ENCODE measurements around the gene NTMT2. TPM values are rescaled to one million over a fixed set of nuclear protein-coding genes. Genes with fewer than 3 reads are reported as not detected.

Gene NTMT2
- total and polyA plus RNA-seq, 2 donors, result not detected

DNA sequence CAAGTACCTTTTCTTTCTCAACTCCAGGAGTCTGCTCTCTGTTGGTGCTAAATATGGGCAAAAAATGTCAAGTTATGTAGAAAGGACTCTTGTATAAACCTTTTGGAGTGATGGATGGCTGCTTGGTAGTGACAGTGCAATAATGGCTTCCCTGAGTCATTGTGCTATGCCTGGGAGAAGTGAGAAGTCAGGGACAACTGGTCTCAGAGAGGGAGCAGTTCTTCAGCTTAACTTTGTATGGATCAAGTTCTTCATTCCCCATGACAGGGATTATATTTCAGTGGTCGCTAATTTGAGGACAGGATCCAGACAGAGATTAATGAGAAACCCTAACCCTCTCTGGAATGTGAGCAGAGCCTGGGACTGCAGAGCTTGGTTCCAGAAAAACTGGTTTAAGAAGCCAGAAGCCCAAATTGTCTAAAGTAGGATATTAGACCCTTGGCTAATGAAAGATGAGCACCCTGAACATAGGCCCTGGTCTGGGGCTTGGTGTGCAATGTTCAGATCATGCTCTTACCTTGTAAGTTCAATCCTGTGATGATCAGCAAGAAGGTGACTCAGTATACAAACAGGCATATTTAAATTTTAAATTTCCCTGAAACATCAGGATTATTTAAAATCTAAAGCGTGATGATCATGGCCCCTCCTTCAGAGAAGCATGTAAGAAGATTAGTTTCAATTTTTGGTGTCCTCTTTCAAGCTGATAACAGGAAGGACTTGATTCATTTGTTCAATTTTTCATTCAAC, 50.9 kb downstream of the NTMT2 start:
- Histone ChIP-seq H3K27me3 (ENCODE audit: control insufficient read depth in 2 of 2, insufficient read depth in 1 of 2, low read length in 1 of 2) (no peaks in the 10 kb centered on the region), H3K4me3 (ENCODE audit: low read length in 2 of 2) (no peak overlapping the region), H3K27ac (ENCODE audit: low read depth in 1 of 2, low read length in 1 of 2) (no peak overlapping the region), H3K4me1 (ENCODE audit: control insufficient read depth in 2 of 2, insufficient read depth in 2 of 2, low read length in 2 of 2) (no peaks in the 10 kb centered on the region), H3K9me3 (ENCODE audit: control insufficient read depth in 2 of 2, insufficient read depth in 1 of 2, low read length in 1 of 2) (peaks cover 0 to 3% of the 10 kb centered on the region in 2 donors), H3K36me3 (ENCODE audit: control insufficient read depth in 2 of 2, insufficient read depth in 2 of 2, low read length in 1 of 2) (no peaks in the 10 kb centered on the region)
- no peak for DNase-seq (ENCODE audit: low read depth in 6 of 9, low spot score in 9 of 9)
- WGBS, result 85% methylated on average over 2 of the region's 2 CpGs

DNA sequence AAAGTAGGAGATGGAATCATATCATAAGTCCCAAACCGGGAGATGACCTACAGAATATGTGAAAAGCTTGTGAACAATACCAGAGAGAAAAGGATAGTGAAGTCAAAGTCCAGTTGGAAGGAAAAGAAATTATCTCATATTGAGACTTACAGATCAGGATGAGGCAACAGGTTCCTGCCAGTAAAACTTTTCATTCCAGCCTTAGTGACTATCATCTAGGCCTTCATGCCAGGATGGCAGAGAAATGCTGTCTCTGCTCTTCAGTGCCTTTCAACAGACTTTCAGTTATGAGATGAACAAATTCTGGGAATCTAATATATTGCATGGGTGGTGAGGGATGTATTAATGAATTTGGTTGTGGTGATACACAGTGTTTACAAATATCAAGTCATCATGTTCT, 52.3 kb downstream of the NTMT2 start:
- no peaks in the 10 kb centered on the region for H3K36me3 ChIP-seq (ENCODE audit: control insufficient read depth in 2 of 2, insufficient read depth in 2 of 2, low read length in 1 of 2)
- no peaks in the 10 kb centered on the region for H3K4me1 ChIP-seq (ENCODE audit: control insufficient read depth in 2 of 2, insufficient read depth in 2 of 2, low read length in 2 of 2)
- H3K27me3 ChIP-seq (ENCODE audit: control insufficient read depth in 2 of 2, insufficient read depth in 1 of 2, low read length in 1 of 2), result no peaks in the 10 kb centered on the region
- H3K9me3 ChIP-seq (ENCODE audit: control insufficient read depth in 2 of 2, insufficient read depth in 1 of 2, low read length in 1 of 2), result no peaks in the 10 kb centered on the region
- H3K4me3 ChIP-seq (ENCODE audit: low read length in 2 of 2), result no peak overlapping the region
- WGBS, result 92% methylated on average over 1 of the region's 1 CpG
- DNase-seq (ENCODE audit: low read depth in 6 of 9, low spot score in 9 of 9), result no peak
- no peak overlapping the region for H3K27ac ChIP-seq (ENCODE audit: low read depth in 1 of 2, low read length in 1 of 2)

GRCh38 chr1:170198584-170198983, 52.8 kb downstream of the NTMT2 start:
- no peak for DNase-seq (ENCODE audit: low read depth in 6 of 9, low spot score in 9 of 9)
- no peak overlapping the region for H3K4me3 ChIP-seq (ENCODE audit: low read length in 2 of 2)
- H3K9me3 ChIP-seq (ENCODE audit: control insufficient read depth in 2 of 2, insufficient read depth in 1 of 2, low read length in 1 of 2), result no peaks in the 10 kb centered on the region
- H3K27me3 ChIP-seq (ENCODE audit: control insufficient read depth in 2 of 2, insufficient read depth in 1 of 2, low read length in 1 of 2), result no peaks in the 10 kb centered on the region
- H3K4me1 ChIP-seq (ENCODE audit: control insufficient read depth in 2 of 2, insufficient read depth in 2 of 2, low read length in 2 of 2), result no peaks in the 10 kb centered on the region
- no peak overlapping the region for H3K27ac ChIP-seq (ENCODE audit: low read depth in 1 of 2, low read length in 1 of 2)
- H3K36me3 ChIP-seq (ENCODE audit: control insufficient read depth in 2 of 2, insufficient read depth in 2 of 2, low read length in 1 of 2), result no peaks in the 10 kb centered on the region

- H3K27ac ChIP-seq (ENCODE audit: low read depth in 1 of 2, low read length in 1 of 2), result no peak overlapping the region
- no peaks in the 10 kb centered on the region for H3K9me3 ChIP-seq (ENCODE audit: control insufficient read depth in 2 of 2, insufficient read depth in 1 of 2, low read length in 1 of 2)
- H3K4me1 ChIP-seq (ENCODE audit: control insufficient read depth in 2 of 2, insufficient read depth in 2 of 2, low read length in 2 of 2), result no peaks in the 10 kb centered on the region
- DNase-seq (ENCODE audit: low read depth in 6 of 9, low spot score in 9 of 9), result no peak
- no peaks in the 10 kb centered on the region for H3K27me3 ChIP-seq (ENCODE audit: control insufficient read depth in 2 of 2, insufficient read depth in 1 of 2, low read length in 1 of 2)
- H3K4me3 ChIP-seq (ENCODE audit: low read length in 2 of 2), result no peak overlapping the region
- no peaks in the 10 kb centered on the region for H3K36me3 ChIP-seq (ENCODE audit: control insufficient read depth in 2 of 2, insufficient read depth in 2 of 2, low read length in 1 of 2)
These were observed 54.4 kb downstream of the NTMT2 start for GRCh38 chr1:170200161-170200560.

GRCh38 chr1:170200621-170201397, 55.0 kb downstream of the NTMT2 start:
- WGBS, result 78% methylated on average over 4 of the region's 4 CpGs
- H3K27ac ChIP-seq (ENCODE audit: low read depth in 1 of 2, low read length in 1 of 2), result no peak overlapping the region
- H3K4me1 ChIP-seq (ENCODE audit: control insufficient read depth in 2 of 2, insufficient read depth in 2 of 2, low read length in 2 of 2), result no peaks in the 10 kb centered on the region
- no peak for DNase-seq (ENCODE audit: low read depth in 6 of 9, low spot score in 9 of 9)
- H3K9me3 ChIP-seq (ENCODE audit: control insufficient read depth in 2 of 2, insufficient read depth in 1 of 2, low read length in 1 of 2), result no peaks in the 10 kb centered on the region
- no peaks in the 10 kb centered on the region for H3K27me3 ChIP-seq (ENCODE audit: control insufficient read depth in 2 of 2, insufficient read depth in 1 of 2, low read length in 1 of 2)
- H3K4me3 ChIP-seq (ENCODE audit: low read length in 2 of 2), result no peak overlapping the region
- no peaks in the 10 kb centered on the region for H3K36me3 ChIP-seq (ENCODE audit: control insufficient read depth in 2 of 2, insufficient read depth in 2 of 2, low read length in 1 of 2)

DNA sequence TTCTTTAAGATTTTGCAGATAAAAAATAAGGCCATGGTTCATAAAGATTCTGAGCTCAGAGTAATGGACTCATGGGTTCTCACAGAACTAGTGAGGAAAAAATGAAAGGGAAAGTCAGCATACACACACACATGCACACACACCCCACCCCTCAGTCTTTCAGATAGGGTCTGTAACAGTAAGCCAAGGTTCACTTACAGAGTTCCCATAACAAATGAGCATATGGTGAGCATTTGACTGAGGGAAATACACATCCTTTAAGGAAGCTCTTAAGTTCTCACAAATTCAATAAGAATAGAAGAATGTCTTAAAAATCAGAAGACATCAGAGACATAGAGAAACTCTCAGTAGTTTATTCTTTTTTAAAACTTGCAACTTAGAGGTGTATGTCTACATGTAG, 57.9 kb downstream of the NTMT2 start:
- DNase-seq (ENCODE audit: low read depth in 6 of 9, low spot score in 9 of 9), result no peak
- Histone ChIP-seq H3K4me3 (ENCODE audit: low read length in 2 of 2) (no peak overlapping the region), H3K9me3 (ENCODE audit: control insufficient read depth in 2 of 2, insufficient read depth in 1 of 2, low read length in 1 of 2) (no peaks in the 10 kb centered on the region), H3K4me1 (ENCODE audit: control insufficient read depth in 2 of 2, insufficient read depth in 2 of 2, low read length in 2 of 2) (no peaks in the 10 kb centered on the region), H3K36me3 (ENCODE audit: control insufficient read depth in 2 of 2, insufficient read depth in 2 of 2, low read length in 1 of 2) (no peaks in the 10 kb centered on the region), H3K27me3 (ENCODE audit: control insufficient read depth in 2 of 2, insufficient read depth in 1 of 2, low read length in 1 of 2) (no peaks in the 10 kb centered on the region), H3K27ac (ENCODE audit: low read depth in 1 of 2, low read length in 1 of 2) (no peak overlapping the region)

DNA sequence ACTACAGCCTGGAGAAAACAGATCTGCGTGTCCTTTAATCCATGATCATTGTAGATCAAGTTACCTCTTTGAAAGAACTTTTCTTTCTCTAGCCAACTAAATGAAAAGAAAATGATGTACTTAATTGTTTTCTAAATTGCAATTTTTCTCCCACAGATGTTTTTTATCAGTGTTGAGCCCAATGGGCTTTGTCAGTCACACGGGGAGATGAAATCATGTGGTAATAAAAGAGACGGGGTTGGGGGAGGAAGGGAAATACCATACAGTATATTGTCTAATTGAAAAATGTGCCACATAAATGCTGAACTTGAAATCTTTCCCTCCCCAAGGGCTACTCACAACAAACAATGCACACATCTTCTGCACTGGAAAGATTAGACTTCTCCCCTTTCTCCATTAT, 58.4 kb downstream of the NTMT2 start:
- H3K4me3 ChIP-seq (ENCODE audit: low read length in 2 of 2), result no peak overlapping the region
- no peak for DNase-seq (ENCODE audit: low read depth in 6 of 9, low spot score in 9 of 9)
- H3K27me3 ChIP-seq (ENCODE audit: control insufficient read depth in 2 of 2, insufficient read depth in 1 of 2, low read length in 1 of 2), result no peaks in the 10 kb centered on the region
- H3K4me1 ChIP-seq (ENCODE audit: control insufficient read depth in 2 of 2, insufficient read depth in 2 of 2, low read length in 2 of 2), result no peaks in the 10 kb centered on the region
- no peaks in the 10 kb centered on the region for H3K9me3 ChIP-seq (ENCODE audit: control insufficient read depth in 2 of 2, insufficient read depth in 1 of 2, low read length in 1 of 2)
- no peaks in the 10 kb centered on the region for H3K36me3 ChIP-seq (ENCODE audit: control insufficient read depth in 2 of 2, insufficient read depth in 2 of 2, low read length in 1 of 2)
- no peak overlapping the region for H3K27ac ChIP-seq (ENCODE audit: low read depth in 1 of 2, low read length in 1 of 2)
- WGBS, result 77% methylated on average over 3 of the region's 3 CpGs

DNA sequence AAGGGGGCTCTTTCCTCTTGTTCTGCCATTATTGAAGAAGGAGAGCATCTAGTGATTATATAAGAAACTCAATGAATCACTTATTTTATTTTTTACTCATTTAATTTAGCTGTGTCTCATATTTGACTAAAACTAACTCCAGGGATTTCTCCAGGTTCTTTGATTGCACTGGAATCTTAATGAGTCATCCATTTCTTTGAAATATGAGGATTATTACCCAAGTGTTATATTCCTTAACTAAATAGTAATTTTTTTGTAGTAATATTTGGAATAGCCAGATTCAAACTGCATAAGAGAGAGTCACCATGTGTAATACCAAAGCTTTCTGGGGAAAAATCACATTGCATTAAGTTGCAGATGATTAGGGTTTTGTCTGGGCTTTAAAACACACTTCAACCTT, 59.5 kb downstream of the NTMT2 start:
- Histone ChIP-seq H3K27me3 (ENCODE audit: control insufficient read depth in 2 of 2, insufficient read depth in 1 of 2, low read length in 1 of 2) (no peaks in the 10 kb centered on the region), H3K4me3 (ENCODE audit: low read length in 2 of 2) (no peak overlapping the region), H3K9me3 (ENCODE audit: control insufficient read depth in 2 of 2, insufficient read depth in 1 of 2, low read length in 1 of 2) (no peaks in the 10 kb centered on the region), H3K36me3 (ENCODE audit: control insufficient read depth in 2 of 2, insufficient read depth in 2 of 2, low read length in 1 of 2) (no peaks in the 10 kb centered on the region), H3K27ac (ENCODE audit: low read depth in 1 of 2, low read length in 1 of 2) (no peak overlapping the region), H3K4me1 (ENCODE audit: control insufficient read depth in 2 of 2, insufficient read depth in 2 of 2, low read length in 2 of 2) (no peaks in the 10 kb centered on the region)
- no peak for DNase-seq (ENCODE audit: low read depth in 6 of 9, low spot score in 9 of 9)

GRCh38 chr1:170209125-170209524, 63.4 kb downstream of the NTMT2 start:
- no peaks in the 10 kb centered on the region for H3K4me1 ChIP-seq (ENCODE audit: control insufficient read depth in 2 of 2, insufficient read depth in 2 of 2, low read length in 2 of 2)
- no peaks in the 10 kb centered on the region for H3K9me3 ChIP-seq (ENCODE audit: control insufficient read depth in 2 of 2, insufficient read depth in 1 of 2, low read length in 1 of 2)
- H3K4me3 ChIP-seq (ENCODE audit: low read length in 2 of 2), result no peak overlapping the region
- peaks cover 0 to 7% of the 10 kb centered on the region in 2 donors for H3K27me3 ChIP-seq (ENCODE audit: control insufficient read depth in 2 of 2, insufficient read depth in 1 of 2, low read length in 1 of 2)
- no peaks in the 10 kb centered on the region for H3K36me3 ChIP-seq (ENCODE audit: control insufficient read depth in 2 of 2, insufficient read depth in 2 of 2, low read length in 1 of 2)
- no peak for DNase-seq (ENCODE audit: low read depth in 6 of 9, low spot score in 9 of 9)
- H3K27ac ChIP-seq (ENCODE audit: low read depth in 1 of 2, low read length in 1 of 2), result no peak overlapping the region

Data from thymus (tissue), 11 donors.